ENCODE results near the gene HMGXB4. TPM values are rescaled to one million over a fixed set of nuclear protein-coding genes. Genes with fewer than 3 reads are reported as not detected.

Gene HMGXB4
- total RNA-seq, 2 donors from 2014 or later = 16.9 to 19.7 TPM

DNA sequence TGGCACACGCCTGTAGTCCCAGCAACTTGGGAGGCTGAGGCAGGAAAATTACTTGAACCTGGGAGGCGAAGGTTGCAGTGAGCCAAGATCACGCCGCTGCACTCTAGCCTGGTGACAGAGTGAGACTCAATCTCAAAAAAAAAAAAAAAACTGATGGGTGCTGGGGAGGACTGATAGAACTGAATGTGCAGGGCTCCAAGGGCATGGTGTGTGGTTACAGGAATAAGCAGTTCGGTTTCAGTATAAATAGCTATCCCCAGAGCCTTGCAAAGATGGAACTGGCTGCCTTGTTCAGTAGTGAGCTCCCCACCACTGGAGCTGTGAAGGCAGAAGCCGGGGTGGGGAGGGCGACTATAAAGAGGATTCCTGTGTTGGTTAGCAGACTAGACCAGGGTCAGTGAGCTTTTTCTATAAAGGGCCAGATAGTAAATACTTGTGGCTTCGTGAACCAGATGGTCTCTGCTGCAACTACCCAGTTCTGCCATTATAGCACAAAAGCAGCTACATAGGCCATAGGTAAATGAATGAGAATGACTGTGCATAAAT is 48.3 kb downstream of the HMGXB4 start:
- intact Hi-C loops (cut with DNase I, micrococcal nuclease) = no loop called here
- DNase-seq (no peak), ATAC-seq (no peak)

DNA sequence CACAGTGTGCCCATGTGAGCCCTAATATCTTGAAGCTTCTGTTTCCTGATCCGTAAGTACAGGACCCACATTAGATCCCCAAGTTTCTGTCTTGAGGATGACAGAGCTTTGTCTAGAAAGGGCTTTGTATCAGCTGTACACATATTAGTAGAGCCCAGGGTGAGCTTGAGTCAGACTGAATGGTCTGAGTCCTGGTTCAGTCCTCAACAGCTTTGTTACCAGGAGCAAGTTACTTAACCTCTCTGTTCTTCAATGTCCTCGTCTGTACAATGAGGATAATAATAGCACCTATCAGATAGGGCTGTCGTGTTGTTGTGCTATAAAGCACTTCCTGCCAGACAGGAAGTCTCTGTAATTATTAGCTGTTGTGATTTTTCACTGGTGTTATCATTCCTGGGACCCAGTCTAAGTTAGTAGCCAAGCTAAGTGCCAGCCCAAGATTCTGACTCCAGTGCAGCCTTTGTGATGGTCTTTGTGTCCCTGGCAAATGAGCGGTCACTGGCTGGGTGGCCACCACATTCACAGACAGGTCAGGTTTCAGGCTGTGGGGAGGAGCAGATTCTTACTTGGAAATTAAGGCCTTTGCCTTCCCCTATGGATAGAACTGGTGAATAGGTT is 49.2 kb downstream of the HMGXB4 start:
- intact Hi-C loops (cut with DNase I, micrococcal nuclease) = no loop called here
- no peak for DNase-seq
- ATAC-seq = no peak

DNA sequence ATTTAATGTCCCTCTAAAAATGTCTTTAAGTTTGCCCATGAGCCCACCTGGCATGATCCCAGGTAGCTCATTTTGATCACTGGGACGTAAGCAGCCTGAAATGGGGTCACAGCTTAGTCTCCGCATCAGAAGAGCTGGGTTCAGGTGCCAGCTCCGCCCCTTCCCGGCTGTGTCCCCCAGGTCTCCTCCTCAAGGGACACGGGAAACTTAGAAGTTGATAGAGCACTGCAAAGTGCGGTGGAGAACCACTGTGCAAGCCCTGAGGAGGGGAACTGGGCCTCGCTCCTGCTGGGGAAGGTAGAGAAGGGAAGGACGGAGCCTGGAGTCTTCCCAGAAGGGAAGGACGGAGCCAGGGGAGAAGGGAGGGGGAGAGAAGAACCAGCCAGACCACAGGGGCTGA is 50.1 kb downstream of the HMGXB4 start:
- ATAC-seq (no peak), DNase-seq (no peak)
- intact Hi-C loops (cut with DNase I, micrococcal nuclease) = no loop called here

DNA sequence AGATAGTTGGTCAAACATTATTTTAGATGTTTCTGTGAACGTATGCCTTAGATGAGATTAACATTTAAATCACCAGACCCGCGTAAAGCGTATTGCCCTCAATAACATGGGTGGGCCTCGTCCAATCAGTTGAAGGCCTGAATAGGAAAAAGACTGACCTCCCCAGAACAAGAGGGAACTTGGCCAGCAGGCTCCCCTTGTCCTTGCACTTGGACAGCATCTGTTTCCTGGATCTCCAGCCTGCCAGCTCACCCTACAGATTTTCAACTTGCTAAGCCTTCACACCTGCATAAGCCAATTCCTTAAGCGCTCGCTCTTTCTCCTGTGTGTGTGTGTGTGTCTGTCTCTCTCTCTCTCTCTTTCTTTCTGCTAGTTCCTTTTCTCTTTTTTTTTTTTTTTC is 50.6 kb downstream of the HMGXB4 start:
- ATAC-seq = no peak
- DNase-seq = no peak
- intact Hi-C loops (cut with DNase I, micrococcal nuclease) = no loop called here

DNA sequence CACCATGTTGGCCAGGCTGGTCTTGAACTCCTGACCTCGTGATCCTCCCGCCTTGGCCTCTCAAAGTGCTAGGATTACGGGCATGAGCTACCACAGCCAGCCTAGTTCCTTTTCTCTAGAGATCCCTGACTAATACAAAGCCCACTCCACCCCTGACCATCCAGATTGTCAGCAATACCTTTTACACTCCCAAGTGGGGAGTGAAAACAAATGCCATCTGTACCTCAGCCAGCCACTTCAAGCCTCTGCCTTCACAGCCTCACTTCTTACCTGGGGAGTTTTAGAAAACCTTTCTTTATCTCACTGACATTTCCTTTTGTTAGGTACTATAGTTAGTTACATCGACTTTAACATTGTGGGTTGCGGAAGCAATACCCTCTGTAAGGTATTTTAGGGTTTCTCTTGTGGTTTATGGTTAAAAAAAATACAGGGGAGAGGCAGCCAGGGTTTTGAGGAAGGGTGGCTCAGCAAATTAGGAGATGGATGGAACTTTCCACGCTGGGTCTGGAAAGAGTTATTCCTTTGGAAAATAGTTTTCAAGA is 51.3 kb downstream of the HMGXB4 start:
- DNase-seq (no peak), ATAC-seq (no peak)
- intact Hi-C loops (cut with DNase I, micrococcal nuclease) = no loop called here

DNA sequence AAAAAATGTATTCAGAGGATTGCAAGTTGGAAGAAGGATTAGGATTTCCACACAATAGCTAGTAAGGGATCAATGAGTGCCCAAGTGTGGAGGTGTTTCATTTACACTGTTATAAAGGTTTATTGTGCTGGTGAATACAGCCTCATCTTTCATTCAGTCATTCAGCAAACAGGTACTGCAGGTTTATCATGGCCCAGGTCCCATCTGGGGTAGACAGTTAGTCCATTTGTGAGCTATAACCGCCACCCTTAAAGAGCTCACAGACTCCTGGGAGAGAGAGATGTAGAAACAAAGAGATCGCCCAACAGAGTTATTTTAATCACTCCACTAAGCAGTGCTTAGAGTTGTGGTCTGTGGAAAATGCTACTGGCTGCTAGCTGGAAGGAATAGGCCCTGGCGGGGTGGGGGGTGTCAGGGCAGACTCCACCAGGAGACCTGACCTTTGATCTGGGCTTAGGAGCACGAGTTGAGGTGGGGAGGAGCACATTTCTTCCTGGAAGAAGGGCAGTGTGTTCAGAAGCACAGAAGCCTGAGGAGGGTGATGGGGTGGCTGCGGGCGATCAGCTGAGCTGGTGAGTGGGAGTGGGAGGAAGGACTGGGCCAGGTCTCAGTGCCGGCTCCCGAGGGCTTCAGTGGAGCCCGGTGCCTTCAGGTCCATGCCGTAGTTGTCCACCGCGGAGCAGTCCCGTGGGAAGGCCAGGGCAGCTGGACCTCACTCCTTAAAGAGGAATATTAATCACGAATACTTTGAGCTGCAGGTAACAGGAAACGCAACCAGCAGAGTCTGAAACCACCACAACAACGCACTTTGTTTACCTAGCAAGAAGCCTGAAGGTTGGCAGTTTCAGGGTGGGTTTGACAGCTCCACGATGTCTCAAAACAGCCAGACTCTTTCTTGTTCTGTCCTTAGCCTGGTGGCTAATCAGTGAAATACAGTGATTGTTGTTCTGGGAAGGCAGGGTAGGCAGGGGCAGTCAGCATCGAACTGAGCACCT is 53.6 kb downstream of the HMGXB4 start:
- ATAC-seq = peak; percentile 52
- peak; percentile 55 to 69 for DNase-seq
- intact Hi-C loops (cut with DNase I, micrococcal nuclease) = no loop called here

DNA sequence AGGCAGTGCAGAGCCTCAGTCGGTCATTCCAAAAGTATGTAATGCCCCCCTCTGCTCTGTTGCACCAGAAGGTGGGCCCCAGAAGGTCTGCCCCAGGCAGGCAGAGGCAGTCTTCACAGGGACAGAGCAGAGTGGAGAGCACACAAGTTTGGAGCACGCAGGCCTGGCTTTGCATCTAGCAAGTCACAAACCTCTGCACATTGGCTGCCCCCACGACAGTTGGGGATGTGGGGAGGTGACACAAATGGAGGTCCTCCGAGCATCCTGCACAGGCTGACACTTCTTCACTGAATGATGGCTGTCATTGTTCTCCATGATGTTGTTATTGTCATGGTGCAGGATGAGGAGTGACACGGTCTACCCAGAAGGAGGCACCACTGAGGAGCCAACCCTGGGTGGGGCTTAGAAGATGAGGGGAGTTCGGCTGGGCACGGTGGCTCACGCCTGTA is 54.3 kb downstream of the HMGXB4 start:
- ATAC-seq = no peak
- no peak for DNase-seq
- intact Hi-C loops (cut with DNase I, micrococcal nuclease) = no loop called here

DNA sequence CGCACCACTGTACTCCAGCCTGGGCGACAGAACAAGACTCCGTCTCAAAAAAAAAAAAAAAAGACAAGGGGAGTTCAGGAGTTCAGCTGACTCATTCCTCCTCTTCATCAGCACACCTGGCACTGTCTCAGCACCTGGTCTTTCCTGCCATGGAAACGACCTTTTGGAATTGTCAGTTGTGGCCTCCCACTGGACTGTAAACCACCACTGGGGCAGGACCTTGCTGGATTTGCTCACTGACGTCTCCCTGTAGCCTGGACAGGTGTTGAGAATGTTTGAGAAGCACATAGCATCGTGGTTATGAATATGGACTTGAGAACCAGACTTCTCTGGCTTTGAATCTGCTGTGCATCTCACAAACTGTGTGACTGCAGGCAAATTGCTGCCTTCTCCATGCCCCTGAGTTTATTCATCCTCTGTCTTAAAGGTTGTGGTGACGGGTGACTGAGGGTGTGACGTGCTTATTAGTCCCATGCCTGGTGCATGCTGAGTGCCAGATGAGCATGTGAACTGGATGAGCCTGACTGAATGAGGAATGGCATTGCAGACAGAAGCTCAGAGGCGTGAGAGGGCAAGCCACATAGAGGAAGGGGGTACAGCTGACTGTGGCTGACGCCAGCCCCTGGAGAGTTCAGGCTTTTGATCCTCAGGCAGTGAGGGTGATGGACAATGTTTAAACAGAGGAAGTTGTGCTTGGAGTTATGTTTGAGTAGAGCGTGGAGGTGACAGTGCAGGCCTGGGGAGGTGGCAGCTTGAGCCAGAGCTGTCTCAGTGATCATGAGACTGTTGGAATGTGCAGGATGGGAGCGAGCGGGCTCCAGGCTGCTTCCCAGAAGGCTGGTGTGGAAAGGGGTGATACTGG is 55.1 kb downstream of the HMGXB4 start:
- ATAC-seq = peak; percentile 65
- peak; percentile 36 to 83 for DNase-seq

DNA sequence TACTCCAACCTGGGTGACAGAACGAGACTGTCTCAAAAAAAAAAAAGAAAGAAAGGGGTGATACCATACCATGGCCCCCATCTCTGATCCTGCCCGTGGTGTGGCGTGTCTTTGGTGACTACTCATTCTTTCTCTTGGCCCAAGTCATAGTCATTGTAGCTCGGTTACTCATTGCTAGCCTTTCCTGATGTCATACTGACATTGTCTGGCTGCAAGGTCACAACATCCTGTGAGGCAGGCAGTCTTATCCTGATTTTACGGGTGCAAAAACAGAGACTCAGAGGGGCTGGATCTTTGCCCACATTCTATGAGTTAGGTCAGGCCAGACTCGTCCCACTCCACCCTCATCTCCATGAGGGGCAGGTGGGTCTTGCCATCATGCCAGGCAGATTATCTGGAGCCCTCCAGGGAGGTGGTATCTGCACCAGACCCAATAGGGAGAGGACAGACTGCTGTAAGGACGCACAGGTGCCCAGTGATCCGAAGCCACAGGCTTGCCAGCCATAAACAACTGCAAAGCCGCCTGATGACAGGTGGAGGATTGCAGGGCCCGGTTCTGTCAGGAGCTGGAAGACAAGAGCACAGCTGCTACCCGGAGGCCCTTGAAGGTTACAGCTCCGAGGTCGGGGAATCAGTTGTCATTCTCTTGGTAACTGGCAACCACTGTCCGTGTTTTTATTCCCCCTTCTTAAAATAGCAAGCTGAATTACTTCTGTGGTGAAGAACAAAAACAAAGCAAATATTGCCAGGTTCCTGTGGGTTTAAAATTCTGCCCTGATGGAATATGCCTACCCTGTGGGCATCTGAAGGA is 56.2 kb downstream of the HMGXB4 start:
- intact Hi-C loops (cut with DNase I, micrococcal nuclease) = no loop called here
- DNase-seq = peak; percentile 37 to 45
- ATAC-seq = peak; percentile 19

More for the DNA sequence above, 55.1 kb downstream of the HMGXB4 start:
- intact Hi-C loops (cut with DNase I, micrococcal nuclease) = no loop called here

DNA sequence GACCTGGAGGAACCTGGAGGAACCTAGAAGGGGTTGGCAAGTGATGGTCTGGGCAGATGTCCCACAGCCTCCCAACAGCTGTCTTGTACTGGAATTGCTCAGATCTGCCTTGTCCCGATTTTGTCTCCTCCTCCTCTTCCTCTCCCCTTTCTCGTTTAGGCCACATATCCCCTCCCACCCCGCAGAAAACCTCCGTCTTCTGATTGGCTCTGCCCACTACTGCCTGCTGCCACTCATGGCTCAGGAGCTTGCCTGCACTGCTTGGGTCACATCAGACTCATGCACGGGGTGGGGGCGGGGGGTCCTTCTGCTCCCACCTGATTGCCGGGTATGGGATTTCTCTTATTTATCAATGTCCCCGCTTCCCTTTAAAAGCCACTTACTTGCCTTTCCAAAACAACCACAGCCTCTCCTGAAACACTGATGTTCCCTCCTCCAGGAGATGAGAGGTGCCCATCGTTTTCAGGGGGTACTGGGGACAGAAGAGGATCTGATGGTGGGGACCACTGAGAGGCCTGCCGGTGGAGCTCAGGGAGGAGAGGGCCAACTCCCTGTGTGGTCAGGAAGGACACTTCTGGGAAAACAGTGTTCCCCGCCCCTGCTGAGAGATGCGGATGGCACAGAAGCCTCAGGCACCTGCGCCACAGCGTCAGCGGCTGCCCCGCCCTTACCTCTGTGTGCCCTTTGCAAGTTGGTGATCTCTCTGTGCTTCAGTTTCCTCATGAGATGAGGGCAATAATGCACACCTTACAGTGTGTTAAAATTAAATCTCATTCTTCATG is 57.1 kb downstream of the HMGXB4 start:
- intact Hi-C loops (cut with DNase I, micrococcal nuclease) = no loop called here
- ATAC-seq = peak; percentile 57
- peak; percentile 58 to 71 for DNase-seq

DNA sequence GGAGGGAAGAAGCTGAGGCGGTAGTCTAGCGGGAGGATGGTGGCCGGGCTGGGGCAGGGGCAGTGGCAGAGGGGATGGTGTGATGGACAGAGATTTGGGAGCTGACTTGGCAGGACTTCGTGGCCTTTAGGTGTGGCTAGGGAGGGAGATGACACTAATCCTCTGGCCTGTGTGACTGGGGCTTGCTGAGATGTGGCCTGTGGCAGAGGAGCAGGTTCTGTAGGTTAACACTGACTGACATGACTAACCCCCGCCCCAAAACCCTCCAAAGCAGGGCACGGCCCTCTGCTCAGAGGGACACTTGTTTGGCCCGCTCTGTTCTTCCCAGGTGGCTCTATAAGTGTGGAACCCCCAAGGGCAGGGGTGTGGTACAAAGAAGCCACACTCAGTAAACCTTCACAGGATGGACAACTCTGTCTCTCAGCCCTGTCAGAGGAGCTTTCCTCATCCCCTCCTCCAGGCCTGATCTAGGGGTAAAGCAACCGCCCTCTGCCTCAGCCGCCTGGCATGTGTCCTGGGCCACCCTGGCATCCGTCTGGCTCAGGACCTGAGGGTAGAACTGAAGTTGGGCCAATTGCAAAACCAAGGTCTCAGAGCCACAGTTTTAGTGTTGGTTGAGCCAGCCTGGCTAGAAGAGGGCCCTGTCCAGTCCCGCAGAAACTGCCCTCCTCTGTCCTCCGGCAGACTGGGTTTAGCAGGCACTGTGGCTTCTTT is 58.0 kb downstream of the HMGXB4 start:
- DNase-seq (no peak), ATAC-seq (no peak)
- intact Hi-C loops (cut with DNase I, micrococcal nuclease) = no loop called here

DNA sequence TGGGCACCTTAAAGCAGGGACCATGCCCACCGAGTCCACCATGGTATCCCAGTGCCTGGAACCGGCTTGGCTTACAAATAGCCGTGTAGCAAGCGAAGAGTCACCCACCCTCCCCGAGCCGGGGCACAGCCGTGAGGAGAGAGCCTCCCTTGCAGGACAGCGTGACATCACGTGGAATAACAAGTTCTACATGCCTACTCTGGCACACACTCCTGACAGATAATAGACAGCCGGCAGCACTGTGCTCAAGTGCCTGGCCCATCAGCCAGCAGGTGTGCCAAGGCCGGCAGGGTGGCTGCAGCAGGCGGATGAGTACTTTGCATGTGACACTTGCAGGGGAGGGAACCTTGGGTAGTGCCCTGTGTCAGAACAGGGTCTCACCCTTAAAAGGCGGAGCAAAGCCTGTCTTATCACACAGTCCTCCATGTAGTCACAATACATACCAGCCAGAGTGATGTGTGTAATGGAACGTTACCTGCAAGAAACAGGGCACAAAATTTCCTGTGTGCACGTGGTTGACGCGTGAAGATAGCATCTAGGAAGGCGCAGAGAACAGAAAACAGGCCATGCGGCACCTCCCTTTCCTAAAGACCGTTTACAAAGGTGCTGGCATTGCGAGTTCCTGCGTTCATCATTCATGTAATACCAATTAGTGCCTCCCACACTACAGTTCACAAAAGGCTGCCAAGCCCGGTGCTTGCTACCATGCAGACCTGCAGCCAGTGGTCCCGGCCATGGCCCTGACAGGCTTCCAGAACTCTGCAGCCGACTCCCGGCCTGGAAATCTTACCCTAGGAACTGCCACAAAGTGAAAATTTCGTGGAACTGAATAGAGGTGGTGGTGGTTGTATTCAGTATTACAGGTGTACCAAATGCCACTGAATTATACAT is 58.8 kb downstream of the HMGXB4 start:
- DNase-seq = peak in 1 of 2 donors; percentile 26
- ATAC-seq = no peak
- intact Hi-C loops (cut with DNase I, micrococcal nuclease) = no loop called here

DNA sequence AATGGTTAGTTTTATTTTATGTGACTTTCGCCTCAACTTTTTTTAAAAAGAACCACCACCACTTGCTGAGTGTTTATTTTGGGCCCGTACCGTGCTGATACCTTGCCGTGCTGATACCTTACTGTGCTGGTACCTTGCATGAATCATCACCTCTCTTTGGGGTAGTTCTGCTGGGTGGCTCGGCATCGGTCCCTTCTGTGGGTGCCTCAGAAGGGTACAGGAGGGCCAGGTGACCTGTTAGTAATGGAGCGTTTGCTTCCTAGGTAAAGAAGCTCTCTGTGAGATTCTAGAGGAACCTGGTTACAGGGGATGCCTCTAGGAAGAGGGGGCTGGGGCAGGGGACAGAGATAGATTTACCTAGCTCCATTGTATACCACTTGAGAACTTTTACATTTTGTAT is 59.5 kb downstream of the HMGXB4 start:
- intact Hi-C loops (cut with DNase I, micrococcal nuclease) = no loop called here
- ATAC-seq (no peak), DNase-seq (no peak)

DNA sequence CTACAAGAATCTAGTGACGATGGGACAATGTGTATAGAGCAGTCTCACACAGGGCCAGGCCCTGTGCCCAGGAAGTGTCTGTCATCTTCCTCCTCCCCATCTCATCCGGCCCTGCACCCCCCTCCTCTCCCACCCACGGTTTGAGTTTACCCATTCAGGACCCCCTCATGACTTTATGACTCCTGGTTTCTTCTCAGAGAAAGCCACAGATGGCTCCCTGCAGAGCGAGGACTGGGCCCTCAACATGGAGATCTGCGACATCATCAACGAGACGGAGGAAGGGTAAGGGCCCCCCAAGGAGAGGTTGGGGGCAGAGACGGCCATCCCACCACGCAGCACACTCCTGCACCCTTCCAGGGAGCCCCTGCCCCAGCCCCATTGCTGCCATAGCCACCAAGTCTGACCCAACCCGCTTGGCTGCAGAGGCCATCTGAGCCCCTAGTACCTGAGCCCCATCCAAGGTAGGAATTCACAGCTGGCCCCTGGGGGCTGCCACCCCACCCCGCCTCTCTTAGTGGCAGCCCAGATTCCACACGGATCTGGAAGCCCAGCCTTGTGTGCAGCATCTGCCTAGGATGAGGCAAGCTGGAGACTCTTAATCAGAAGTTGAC is 60.5 kb downstream of the HMGXB4 start:
- ATAC-seq (no peak), DNase-seq (peak in 1 of 2 donors; percentile 15)
- intact Hi-C loops (cut with DNase I, micrococcal nuclease) = no loop called here
